Limb (tissue), 2 donors: Measurements from ENCODE around the gene OR4D6.
A peak's percentile ranks its signal among the peaks of the same experiment; 100 is the strongest.
"Not testable (repeated sequence)": the region's sequence is repeated elsewhere in the genome, so short reads cannot be mapped to it uniquely, and the experiment has no call there.

Source experiments
- DNase-seq, 2 donors: peaks; one replicate each; pipeline ENCODE4 v3.0.0-alpha.2; 2016; ENCODE audit errors: extremely low spot score in 2 of 2

Gene OR4D6

GRCh38 chr11:59456661-59457060 is at the start of gene OR4D6:
TSS of gene OR4D6 (plus strand) at chr11:59456961. CDS start at chr11:59456961, 0 bp downstream.
- no peak for DNase-seq

GRCh38 chr11:59413646-59414045 is 43.1 kb upstream of the OR4D6 start:
- DNase-seq: no peak

GRCh38 chr11:59415111-59415510 is 41.6 kb upstream of the OR4D6 start:
- DNase-seq: no peak

DNA sequence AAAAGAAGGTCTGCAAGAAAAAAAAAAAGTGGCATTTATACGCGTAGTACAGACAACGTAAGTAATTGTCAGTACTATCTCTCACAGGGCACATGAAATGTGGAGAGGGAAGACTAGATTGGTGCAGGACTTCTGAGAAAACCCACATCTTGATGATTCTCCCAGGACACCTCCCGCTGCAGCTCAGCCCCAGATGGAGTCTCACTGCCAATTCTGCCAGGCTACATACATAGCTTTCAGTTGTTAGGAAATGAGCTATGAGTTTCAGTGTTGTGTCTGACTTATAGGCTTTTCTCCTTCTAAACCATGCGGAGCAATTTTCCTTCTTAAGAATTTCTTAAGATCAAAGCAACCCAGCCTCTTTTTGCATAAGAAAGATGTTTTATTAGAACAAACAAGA is 40.1 kb upstream of the OR4D6 start:
- DNase-seq: no peak

DNA sequence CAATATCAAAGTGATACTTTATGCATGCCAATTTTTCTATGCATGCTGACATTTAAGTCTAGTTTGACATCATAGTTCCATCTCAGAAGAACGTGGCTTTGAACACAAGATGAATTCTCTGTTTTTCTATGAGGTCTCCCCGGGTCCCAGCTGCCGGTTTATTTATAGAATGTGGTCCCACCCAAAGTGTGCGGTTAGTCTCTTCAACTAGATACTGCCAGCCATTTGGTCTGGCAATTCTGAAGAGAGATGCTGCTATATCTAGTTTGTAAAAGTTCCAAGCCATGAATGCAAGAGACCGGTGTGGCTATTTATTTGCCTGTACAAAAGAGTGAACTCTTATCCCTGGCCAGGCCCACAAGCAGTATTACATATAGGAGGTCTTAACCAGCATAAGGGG is 39.7 kb upstream of the OR4D6 start:
- no peak for DNase-seq

GRCh38 chr11:59418156-59418555 is 38.6 kb upstream of the OR4D6 start:
- no peak for DNase-seq

- no peak for DNase-seq
Observed at GRCh38 chr11:59423835-59424234, 32.9 kb upstream of the OR4D6 start.

- DNase-seq: no peak
Observed at GRCh38 chr11:59425131-59425530, 31.6 kb upstream of the OR4D6 start.

- DNase-seq: no peak
Observed at GRCh38 chr11:59426361-59427067, 30.2 kb upstream of the OR4D6 start, which contains the start of gene OR5A2. TSS of gene OR5A2 (minus strand) at chr11:59426413. CDS start at chr11:59422953, 3,460 bp downstream.

DNA sequence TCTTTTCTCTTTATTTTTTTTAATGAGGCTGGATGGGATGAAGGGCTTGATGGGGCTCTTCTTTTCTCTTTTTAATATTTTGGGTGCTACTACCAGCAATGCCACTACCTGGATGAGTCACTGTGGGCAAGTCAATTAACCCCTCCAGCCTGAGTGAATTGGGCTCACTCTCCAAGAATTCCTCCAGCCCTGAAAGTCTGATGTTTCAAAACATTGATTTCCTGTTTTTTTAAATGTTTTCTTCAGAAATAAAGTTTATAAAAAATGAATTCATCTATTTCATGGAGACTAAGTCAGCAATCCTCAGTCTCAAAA is 29.7 kb upstream of the OR4D6 start:
- no peak for DNase-seq

- DNase-seq: peak in 1 of 2 donors; percentile 42
Observed at GRCh38 chr11:59429924-59430516, 26.7 kb upstream of the OR4D6 start.

DNA sequence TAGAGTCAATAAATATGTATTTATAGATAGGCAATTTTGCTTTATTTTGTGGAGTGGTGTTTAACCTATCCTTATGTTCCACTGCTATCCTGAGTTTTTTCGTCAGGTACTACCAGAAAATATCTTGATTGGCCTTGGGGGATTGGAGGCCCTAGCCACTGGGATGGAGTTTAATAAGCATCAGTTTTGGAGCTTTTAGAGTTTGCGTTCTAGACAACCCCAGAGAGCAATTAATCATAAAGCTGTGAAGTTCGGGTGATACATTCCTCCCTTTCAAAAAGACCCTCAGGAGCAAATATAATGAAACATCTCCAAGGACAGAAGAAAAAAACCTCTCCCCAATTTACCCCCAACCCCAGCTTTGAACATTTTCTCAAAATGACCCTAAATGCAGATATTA is 20.6 kb upstream of the OR4D6 start, which contains the start of gene OR5A1:
TSS of gene OR5A1 (plus strand) at position 301 of the 400 bp plus-strand sequence. CDS start 6,700 bp downstream, outside the sequence.
- DNase-seq: no peak

GRCh38 chr11:59437770-59438169 is 19.0 kb upstream of the OR4D6 start:
- DNase-seq: no peak

- not testable (repeated sequence) for DNase-seq
Observed at GRCh38 chr11:59445624-59446023, 11.1 kb upstream of the OR4D6 start.

GRCh38 chr11:59448484-59448883 is 8.3 kb upstream of the OR4D6 start:
- DNase-seq: no peak

- peak in 1 of 2 donors; percentile 11 for DNase-seq
Observed at GRCh38 chr11:59459916-59460315, 3.2 kb downstream of the OR4D6 start.

- DNase-seq: peak in 1 of 2 donors; percentile 49
Observed at GRCh38 chr11:59463190-59463641, 6.5 kb downstream of the OR4D6 start.

GRCh38 chr11:59473015-59473414 is 16.3 kb downstream of the OR4D6 start, which contains the start of gene OR4D10:
TSS of gene OR4D10 (plus strand) at chr11:59473315. CDS start at chr11:59477430, 4,115 bp downstream.
- DNase-seq: no peak

DNA sequence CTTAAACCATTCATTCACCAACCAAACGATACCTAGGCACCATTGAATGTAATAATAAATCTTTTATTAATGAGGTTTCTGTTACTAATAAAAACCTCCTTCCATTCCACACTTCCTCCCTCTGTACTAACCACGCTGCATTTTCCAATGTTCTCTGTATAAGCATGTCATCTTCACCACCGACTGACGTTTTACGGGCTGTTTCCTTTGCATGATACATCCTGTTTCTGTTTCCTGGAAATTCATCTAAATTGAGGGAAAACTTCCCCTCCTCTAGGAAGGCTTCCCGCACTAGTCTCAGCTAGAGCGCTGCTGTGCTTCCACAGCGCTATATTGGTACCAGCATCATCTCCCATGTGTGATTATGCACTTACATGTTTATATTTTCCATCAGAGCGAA is 18.4 kb downstream of the OR4D6 start:
- DNase-seq: no peak

DNA sequence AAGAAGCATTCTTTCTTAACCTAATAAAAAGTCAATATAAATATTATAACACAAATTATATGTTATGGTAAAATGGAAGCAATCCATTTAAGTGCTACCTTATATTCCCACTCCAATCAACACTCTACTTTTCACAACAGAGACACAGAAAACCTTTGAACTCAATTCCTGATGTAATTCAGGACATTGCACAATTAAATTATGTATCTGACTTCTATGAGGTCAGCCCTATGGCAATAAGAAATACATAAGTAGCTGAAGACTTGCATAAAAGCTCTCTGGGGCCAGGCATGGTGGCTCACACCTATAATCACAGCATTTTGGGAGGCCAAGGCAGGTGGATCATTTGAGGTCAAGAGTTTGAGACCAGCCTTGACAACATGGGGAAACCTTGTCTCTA is 23.1 kb downstream of the OR4D6 start:
- DNase-seq: no peak

DNA sequence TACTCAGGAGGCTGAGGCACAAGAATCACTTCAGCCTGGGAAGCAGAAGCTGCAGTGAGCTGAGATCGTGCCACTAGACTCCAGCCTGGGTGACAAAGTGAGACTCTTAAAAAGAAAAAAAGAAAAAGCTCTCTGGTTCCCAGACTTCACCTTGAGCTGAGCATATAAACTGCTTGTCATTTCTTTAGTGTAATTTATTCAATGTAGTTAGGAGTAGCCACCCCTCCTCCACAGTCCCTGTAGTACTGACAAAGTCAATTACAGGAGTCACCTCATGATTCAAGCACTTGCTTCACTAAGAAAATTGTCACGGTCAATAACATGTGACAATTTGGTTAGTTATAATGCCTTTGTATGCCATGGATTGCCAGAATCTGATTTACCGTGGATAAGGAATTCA is 23.6 kb downstream of the OR4D6 start:
- DNase-seq: no peak

GRCh38 chr11:59501931-59502330 is 45.2 kb downstream of the OR4D6 start:
- no peak for DNase-seq

GRCh38 chr11:59503276-59503675 is 46.5 kb downstream of the OR4D6 start, which contains the start of gene OR4D11:
TSS of gene OR4D11 (plus strand) at chr11:59503576. CDS start at chr11:59503576, 0 bp downstream.
- DNase-seq: no peak
